ENCODE data around the gene GRIN2A. TPM values are rescaled to one million over a fixed set of nuclear protein-coding genes. Genes with fewer than 3 reads are reported as not detected.

Gene GRIN2A
- total and polyA plus RNA-seq, 2 of the 13 experiments (the other 11 are each of a cell fraction or from before 2014, with no cell fraction given) = not detected

DNA sequence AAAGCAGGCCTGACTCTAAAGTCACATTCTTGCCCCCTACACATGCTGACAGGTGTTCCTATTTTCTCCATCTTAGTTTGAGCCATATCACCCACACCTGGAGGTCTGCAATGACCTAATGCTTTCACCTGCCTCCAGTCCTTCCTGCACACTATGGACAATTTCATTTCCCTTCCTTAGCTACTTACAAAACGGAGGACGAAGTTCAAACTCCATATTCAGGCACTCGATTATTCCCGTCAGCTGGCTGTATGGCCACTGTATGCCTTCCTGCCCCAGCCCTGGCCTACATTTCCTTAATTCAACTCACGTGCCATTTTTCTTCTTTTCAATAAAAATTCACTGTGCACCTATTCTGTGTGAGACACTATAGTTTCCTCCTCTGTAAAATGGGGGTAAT lies 44.9 kb downstream of the GRIN2A start:
- no TSS peak for BruUV-seq (replicated peaks)
- no peak overlapping the region for H3K4me2 ChIP-seq (ENCODE audit: low read depth, low read length)
- no peaks in the 10 kb centered on the region; a peak in 1 of 5 replicates for H3K27me3 ChIP-seq (ENCODE audit: control insufficient read depth in 1 of 2, insufficient read depth in 2 of 2, low read length in 2 of 2)
- no peaks in the 10 kb centered on the region for H3K79me2 ChIP-seq (ENCODE audit: insufficient read depth, low read length)
- no peak overlapping the region for H3K9ac ChIP-seq (ENCODE audit: insufficient read depth, low read depth, low read length)
- POLR2A ChIA-PET = no interaction called here
- H3K27ac ChIP-seq (ENCODE audit: extremely low read length, insufficient read depth, low read length) = no peak overlapping the region
- CTCF ChIA-PET (ENCODE audit: low intra/inter-chr PET ratio, low total read pairs) = no interaction called here
- no peak for FAIRE-seq
- no peak overlapping the region for H3K4me3 ChIP-seq (replicated peaks in 1 of 3; ENCODE audit: insufficient read depth in 1 of 3, low read depth in 2 of 3, low read length in 3 of 3)
- H4K20me1 ChIP-seq (ENCODE audit: insufficient read depth, low read length) = no peaks in the 10 kb centered on the region
- in situ Hi-C loops (cut with HindIII; ENCODE audit: extremely low pct_ligation_motif_present, low pct_unique_long_range_greater_than_20kb) (loop anchor here (10.0 kb wide), 1 partner anchor 63 kb away; no protein-coding TSS in a partner anchor), intact Hi-C loops (cut with micrococcal nuclease; ENCODE audit: unreplicated experiment) (no loop called here)
- H3K9me3 ChIP-seq (ENCODE audit: low read length) = peaks cover 4% of the 10 kb centered on the region; the same call in 1 of the 2 replicates
- H2AFZ ChIP-seq (ENCODE audit: low read length) = no peak overlapping the region
- H3K4me1 ChIP-seq (ENCODE audit: insufficient read depth, low read length) = no peaks in the 10 kb centered on the region
- no peak for DNase-seq (ENCODE audit: low spot score)
- ATAC-seq = no peak
- H3K36me3 ChIP-seq (replicated peaks in 1 of 2; ENCODE audit: control insufficient read depth in 1 of 2, insufficient read depth in 2 of 2, low read length in 2 of 2) = no peaks in the 10 kb centered on the region
- WGBS (ENCODE audit: low lambda C conversion rate) = 2% methylated on average over 5 of the region's 5 CpGs
- TF ChIP-seq SPEN (CRISPR knock-in tag; IDR thresholded peaks at IDR 0.05; ENCODE audit: low read depth) (no peak), CHD2 (IDR thresholded peaks at IDR 0.05; ENCODE audit: low read depth, low read length) (no peak), CBFB (CRISPR knock-in tag; IDR thresholded peaks at IDR 0.05) (no peak), EP300 (IDR thresholded peaks at IDR 0.05; ENCODE audit: low read depth in 2 of 2, low read length in 2 of 2) (no peak), EP300 (CRISPR knock-in tag; IDR thresholded peaks at IDR 0.05; ENCODE audit: borderline replicate concordance) (no peak), ZNF33B (CRISPR knock-in tag; IDR thresholded peaks at IDR 0.05) (no peak), ZNF550 (CRISPR knock-in tag; IDR thresholded peaks at IDR 0.05; ENCODE audit: borderline replicate concordance) (no peak), NFYC (CRISPR knock-in tag; IDR thresholded peaks at IDR 0.05) (no peak), ZSCAN9 (CRISPR knock-in tag; IDR thresholded peaks at IDR 0.05; ENCODE audit: borderline replicate concordance) (no peak)
- TF ChIP-seq, protein P1, sequence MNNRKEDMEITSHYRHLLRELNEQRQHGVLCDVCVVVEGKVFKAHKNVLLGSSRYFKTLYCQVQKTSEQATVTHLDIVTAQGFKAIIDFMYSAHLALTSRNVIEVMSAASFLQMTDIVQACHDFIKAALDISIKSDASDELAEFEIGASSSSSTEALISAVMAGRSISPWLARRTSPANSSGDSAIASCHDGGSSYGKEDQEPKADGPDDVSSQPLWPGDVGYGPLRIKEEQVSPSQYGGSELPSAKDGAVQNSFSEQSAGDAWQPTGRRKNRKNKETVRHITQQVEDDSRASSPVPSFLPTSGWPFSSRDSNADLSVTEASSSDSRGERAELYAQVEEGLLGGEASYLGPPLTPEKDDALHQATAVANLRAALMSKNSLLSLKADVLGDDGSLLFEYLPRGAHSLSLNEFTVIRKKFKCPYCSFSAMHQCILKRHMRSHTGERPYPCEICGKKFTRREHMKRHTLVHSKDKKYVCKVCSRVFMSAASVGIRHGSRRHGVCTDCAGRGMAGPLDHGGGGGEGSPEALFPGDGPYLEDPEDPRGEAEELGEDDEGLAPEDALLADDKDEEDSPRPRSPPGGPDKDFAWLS (CRISPR knock-in tag; IDR thresholded peaks at IDR 0.05; ENCODE audit: borderline replicate concordance) = no peak
- TF ChIP-seq, protein P2, sequence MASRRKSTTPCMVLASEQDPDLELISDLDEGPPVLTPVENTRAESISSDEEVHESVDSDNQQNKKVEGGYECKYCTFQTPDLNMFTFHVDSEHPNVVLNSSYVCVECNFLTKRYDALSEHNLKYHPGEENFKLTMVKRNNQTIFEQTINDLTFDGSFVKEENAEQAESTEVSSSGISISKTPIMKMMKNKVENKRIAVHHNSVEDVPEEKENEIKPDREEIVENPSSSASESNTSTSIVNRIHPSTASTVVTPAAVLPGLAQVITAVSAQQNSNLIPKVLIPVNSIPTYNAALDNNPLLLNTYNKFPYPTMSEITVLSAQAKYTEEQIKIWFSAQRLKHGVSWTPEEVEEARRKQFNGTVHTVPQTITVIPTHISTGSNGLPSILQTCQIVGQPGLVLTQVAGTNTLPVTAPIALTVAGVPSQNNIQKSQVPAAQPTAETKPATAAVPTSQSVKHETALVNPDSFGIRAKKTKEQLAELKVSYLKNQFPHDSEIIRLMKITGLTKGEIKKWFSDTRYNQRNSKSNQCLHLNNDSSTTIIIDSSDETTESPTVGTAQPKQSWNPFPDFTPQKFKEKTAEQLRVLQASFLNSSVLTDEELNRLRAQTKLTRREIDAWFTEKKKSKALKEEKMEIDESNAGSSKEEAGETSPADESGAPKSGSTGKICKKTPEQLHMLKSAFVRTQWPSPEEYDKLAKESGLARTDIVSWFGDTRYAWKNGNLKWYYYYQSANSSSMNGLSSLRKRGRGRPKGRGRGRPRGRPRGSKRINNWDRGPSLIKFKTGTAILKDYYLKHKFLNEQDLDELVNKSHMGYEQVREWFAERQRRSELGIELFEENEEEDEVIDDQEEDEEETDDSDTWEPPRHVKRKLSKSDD (CRISPR knock-in tag; IDR thresholded peaks at IDR 0.05; ENCODE audit: low read depth) = no peak
- TF ChIP-seq, protein P3, sequence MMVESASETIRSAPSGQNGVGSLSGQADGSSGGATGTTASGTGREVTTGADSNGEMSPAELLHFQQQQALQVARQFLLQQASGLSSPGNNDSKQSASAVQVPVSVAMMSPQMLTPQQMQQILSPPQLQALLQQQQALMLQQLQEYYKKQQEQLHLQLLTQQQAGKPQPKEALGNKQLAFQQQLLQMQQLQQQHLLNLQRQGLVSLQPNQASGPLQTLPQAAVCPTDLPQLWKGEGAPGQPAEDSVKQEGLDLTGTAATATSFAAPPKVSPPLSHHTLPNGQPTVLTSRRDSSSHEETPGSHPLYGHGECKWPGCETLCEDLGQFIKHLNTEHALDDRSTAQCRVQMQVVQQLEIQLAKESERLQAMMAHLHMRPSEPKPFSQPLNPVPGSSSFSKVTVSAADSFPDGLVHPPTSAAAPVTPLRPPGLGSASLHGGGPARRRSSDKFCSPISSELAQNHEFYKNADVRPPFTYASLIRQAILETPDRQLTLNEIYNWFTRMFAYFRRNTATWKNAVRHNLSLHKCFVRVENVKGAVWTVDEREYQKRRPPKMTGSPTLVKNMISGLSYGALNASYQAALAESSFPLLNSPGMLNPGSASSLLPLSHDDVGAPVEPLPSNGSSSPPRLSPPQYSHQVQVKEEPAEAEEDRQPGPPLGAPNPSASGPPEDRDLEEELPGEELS (CRISPR knock-in tag; IDR thresholded peaks at IDR 0.05) = no peak
- TF ChIP-seq, protein P4, sequence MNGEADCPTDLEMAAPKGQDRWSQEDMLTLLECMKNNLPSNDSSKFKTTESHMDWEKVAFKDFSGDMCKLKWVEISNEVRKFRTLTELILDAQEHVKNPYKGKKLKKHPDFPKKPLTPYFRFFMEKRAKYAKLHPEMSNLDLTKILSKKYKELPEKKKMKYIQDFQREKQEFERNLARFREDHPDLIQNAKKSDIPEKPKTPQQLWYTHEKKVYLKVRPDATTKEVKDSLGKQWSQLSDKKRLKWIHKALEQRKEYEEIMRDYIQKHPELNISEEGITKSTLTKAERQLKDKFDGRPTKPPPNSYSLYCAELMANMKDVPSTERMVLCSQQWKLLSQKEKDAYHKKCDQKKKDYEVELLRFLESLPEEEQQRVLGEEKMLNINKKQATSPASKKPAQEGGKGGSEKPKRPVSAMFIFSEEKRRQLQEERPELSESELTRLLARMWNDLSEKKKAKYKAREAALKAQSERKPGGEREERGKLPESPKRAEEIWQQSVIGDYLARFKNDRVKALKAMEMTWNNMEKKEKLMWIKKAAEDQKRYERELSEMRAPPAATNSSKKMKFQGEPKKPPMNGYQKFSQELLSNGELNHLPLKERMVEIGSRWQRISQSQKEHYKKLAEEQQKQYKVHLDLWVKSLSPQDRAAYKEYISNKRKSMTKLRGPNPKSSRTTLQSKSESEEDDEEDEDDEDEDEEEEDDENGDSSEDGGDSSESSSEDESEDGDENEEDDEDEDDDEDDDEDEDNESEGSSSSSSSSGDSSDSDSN (CRISPR knock-in tag; IDR thresholded peaks at IDR 0.05) = no peak

Measured in HepG2 (cell line).